IgD-negative memory B cell (primary cell): Measurements from ENCODE around the gene NAGLU. TPM values are rescaled to one million over a fixed set of nuclear protein-coding genes. Genes with fewer than 3 reads are reported as not detected.

Source experiments
- H3K27ac Mint-ChIP-seq, 3 donors: one replicate each; pipeline ENCODE4 v1.8.0; 2020 to 2022; ENCODE audit warnings: mild to moderate bottlenecking in 3 of 3, mixed read lengths in 3 of 3, moderate library complexity in 1 of 3
- H3K27me3 Mint-ChIP-seq: one replicate; pipeline ENCODE4 v1.8.0; 2021; ENCODE audit warnings: mixed read lengths
- H3K36me3 Mint-ChIP-seq: one replicate; pipeline ENCODE4 v1.8.0; 2020; ENCODE audit warnings: mild to moderate bottlenecking, mixed read lengths
- H3K4me1 Mint-ChIP-seq, 3 donors: one replicate each; pipeline ENCODE4 v1.8.0; 2020 to 2022; ENCODE audit warnings: mixed read lengths in 3 of 3, mild to moderate bottlenecking in 1 of 3
- H3K4me3 Mint-ChIP-seq, 4 donors: one replicate each; pipeline ENCODE4 v1.8.0; 2020 to 2022; ENCODE audit warnings: mild to moderate bottlenecking in 4 of 4, mixed read lengths in 4 of 4, moderate library complexity in 3 of 4
- H3K9me3 Mint-ChIP-seq, 3 donors: one replicate each; pipeline ENCODE4 v1.8.0; 2020 to 2021; ENCODE audit warnings: mixed read lengths in 3 of 3, mild to moderate bottlenecking in 1 of 3
- polyA plus RNA-seq: library from polyadenylated mRNA; unstranded; fragments of 300-500 nt; fragmentation: Illumina TruSeq; gene quantifications from one replicate; pipeline ENCODE4 v1.2.3, GENCODE V29; 2021

NAGLU gene
- polyA plus RNA-seq, 1 donor from 2014 or later: 14.4 TPM

DNA sequence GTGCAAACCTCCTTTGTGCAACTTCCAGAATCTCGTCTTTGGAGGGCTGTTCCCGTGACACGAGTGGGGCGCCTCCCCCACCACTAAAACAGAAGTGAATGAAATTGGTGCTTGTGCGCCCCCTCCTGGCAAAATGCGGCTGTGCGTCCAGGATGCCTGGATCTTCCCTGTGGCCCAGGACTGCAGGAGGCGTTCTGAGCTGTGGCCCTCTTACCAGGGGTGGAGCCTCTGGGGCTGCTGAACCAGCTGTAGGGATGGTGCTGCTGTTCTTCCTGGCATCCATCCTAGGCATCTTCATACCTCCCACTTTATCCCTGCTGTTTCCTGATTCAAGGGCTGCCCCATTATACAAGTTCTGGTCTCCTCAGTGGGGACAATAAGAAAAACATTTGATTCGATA is 18.5 kb upstream of the NAGLU start:
- peaks cover 3% of the 10 kb centered on the region for H3K36me3 Mint-ChIP-seq
- H3K9me3 Mint-ChIP-seq: no peaks in the 10 kb centered on the region
- no peak overlapping the region for H3K27ac Mint-ChIP-seq
- peaks cover 0 to 7% (median 2%) of the 10 kb centered on the region in 3 donors for H3K4me1 Mint-ChIP-seq
- H3K4me3 Mint-ChIP-seq: no peak overlapping the region
- no peaks in the 10 kb centered on the region for H3K27me3 Mint-ChIP-seq

DNA sequence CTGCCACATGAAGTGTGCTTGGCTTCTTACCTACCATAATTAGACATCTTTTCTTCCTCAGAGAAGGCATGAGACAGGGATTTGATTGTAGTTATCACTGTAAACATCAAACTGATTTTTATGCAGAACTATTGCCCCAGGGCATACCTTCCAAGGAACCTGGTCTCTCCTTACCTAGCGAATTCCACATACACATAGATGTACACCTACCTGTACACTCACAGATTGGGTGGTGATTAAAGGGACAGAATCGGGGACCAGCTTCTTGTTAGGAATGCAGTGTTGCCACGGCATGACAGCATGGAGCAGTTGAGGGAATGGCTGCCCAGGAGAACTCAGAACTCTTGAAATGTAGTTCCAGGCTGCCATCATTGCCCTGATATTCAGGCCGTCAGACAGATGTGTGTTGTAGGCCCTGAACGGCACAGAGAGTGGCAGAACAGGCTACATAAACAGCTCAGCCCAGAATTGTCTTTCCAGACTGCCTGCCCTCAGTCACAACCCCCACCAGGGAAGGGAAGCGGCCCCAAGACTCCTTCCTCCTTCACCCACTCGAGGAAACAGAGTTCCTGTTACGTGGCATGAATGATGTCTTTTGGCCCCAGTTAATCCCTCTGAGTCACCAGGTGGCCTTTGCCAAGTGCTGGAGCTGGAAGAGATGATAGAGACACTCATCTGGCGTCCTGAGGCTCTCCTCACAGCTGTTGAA is 17.8 kb upstream of the NAGLU start:
- no peak overlapping the region for H3K4me3 Mint-ChIP-seq
- H3K27ac Mint-ChIP-seq: no peak overlapping the region
- H3K36me3 Mint-ChIP-seq: peaks cover 2% of the 10 kb centered on the region
- H3K9me3 Mint-ChIP-seq: no peaks in the 10 kb centered on the region
- H3K4me1 Mint-ChIP-seq: peaks cover 0 to 7% (median 2%) of the 10 kb centered on the region in 3 donors
- H3K27me3 Mint-ChIP-seq: no peaks in the 10 kb centered on the region

DNA sequence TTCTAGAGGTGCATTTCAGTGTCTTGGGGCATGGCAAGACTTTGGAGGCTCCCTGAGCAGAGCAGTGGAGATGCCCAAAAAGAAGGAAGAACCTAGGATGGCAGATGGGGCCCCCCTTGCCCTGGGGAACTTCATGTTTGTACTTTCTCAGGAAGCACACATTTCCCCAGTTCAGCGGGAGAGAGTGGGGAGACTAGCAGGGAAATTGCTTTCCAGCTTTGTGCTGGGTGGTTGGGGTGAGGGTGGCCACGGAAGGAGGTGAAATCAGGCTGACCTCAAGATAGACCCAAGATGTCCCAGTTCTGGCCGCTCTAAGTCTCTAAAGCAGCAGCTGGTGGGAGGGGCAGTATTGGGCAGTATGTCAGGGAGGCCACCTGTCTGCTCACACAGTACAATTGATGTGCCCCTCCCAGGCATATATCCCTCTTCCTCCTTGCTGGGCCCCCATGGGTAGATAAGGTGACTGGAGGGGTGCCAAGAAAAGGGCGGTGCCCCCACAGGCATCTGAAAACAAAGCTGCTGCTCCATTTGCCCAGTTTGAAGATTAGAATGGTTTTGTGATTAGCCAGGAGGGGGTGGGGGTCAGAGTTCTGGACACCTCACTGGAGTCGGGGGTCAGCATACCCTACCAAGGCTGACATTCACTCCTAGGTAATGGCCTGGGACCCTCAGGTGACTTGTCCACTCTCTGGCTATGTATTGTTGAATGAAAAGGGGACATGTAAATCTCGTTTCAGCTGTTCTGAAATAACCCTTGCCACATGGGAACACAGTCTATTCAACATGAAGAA is 17.1 kb upstream of the NAGLU start:
- Mint-ChIP-seq H3K4me3 (no peak overlapping the region), H3K27ac (no peak overlapping the region), H3K9me3 (no peaks in the 10 kb centered on the region), H3K4me1 (peaks cover 0 to 7% (median 2%) of the 10 kb centered on the region in 3 donors), H3K27me3 (no peaks in the 10 kb centered on the region), H3K36me3 (peaks cover 1% of the 10 kb centered on the region)

DNA sequence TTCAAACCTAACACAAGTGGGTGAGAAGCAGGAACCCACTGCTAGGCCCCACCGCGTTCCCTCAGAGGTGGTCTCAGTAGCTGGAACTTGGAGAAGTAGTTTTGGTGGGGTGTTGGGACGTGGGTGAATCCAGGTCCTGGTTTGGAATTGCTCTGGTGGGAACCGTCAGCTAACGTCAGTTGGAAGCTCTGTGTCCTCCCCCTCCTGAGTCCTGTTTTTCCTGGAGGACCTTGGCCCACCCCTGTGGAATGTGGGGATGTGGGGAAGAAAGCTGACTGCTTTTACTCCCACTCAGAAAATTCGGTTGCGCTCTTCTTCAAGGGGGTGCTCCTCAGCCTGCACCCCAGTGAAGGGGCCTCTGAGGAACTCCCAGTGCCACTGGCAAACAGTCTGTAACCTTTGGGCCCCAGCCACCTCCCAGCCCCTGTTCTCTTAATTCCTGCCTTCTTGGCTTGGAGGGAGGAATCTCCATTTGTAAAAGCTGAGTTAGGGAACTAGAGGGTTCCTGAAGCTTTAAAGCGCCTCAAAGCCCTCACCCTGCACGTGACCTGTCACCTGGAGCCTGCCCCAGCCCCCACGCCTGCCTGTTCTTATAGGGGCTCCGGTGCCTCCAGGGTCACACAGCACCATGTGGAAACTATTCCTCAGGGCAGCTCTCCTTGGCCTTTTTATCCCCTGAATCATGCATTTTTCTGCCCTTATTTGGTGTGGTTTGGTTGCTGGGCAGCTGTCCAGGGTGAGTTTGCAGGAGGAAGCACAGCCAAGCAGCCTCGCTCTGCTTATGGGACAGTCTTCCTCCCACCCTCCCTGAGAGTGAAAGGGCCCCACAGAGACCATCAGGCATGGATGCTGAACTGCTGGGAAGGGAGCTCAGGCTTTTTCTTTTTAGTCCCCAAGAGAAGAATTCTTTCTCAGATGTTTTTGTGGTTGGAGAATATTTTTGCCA is 16.2 kb upstream of the NAGLU start:
- H3K36me3 Mint-ChIP-seq: peaks cover 1% of the 10 kb centered on the region
- no peak overlapping the region for H3K4me3 Mint-ChIP-seq
- no peaks in the 10 kb centered on the region for H3K9me3 Mint-ChIP-seq
- H3K4me1 Mint-ChIP-seq: peaks cover 0 to 9% (median 4%) of the 10 kb centered on the region in 3 donors
- no peak overlapping the region for H3K27ac Mint-ChIP-seq
- no peaks in the 10 kb centered on the region for H3K27me3 Mint-ChIP-seq

DNA sequence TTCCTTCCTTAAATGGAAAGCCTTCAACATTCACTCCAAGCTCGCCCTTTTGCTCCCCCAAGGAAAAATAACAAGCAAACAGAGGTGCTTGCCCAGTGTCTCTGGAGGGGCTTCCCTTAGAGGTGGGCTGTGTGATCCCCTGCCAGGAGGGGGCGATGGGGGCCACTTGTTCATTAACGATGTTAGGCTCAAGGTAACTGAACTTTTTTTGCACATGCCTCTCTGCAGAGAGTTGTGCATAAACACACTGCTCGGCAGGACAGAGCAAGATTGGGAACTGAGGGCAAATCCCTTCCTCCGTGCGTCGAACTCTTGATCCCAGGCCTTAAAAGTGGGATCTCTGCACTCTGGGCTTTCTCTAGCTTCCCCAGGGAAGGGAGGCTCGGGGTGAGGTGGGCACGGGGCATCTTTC is 15.5 kb upstream of the NAGLU start:
- no peak overlapping the region for H3K27ac Mint-ChIP-seq

DNA sequence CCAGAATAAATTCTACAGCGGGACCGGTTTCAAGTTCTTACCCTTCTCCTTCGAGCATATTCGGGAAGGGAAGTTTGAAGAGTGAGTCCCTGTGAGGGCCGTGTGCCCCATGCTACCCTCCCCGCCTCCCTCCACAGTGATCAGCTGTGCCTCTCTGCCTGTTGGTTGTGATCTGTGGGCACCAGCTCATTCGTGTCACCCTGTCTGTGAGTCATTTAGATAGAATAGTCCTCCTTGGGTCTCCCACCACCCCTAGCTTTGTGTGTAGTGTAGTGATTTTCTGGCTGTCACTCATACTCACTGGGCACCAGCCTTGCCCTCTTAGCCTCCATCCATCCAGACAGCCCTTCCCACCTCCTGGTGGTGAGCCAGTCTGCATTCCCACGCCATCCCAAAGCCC is 15.0 kb upstream of the NAGLU start:
- Mint-ChIP-seq H3K27me3 (no peaks in the 10 kb centered on the region), H3K27ac (no peak overlapping the region), H3K9me3 (no peaks in the 10 kb centered on the region), H3K36me3 (peaks cover 1% of the 10 kb centered on the region), H3K4me3 (no peak overlapping the region), H3K4me1 (peaks cover 4 to 9% (median 5%) of the 10 kb centered on the region in 3 donors)

More for the DNA sequence above, 15.5 kb upstream of the NAGLU start:
- no peaks in the 10 kb centered on the region for H3K27me3 Mint-ChIP-seq
- H3K9me3 Mint-ChIP-seq: no peaks in the 10 kb centered on the region
- peaks cover 1% of the 10 kb centered on the region for H3K36me3 Mint-ChIP-seq
- peaks cover 4 to 9% (median 5%) of the 10 kb centered on the region in 3 donors for H3K4me1 Mint-ChIP-seq
- no peak overlapping the region for H3K4me3 Mint-ChIP-seq

DNA sequence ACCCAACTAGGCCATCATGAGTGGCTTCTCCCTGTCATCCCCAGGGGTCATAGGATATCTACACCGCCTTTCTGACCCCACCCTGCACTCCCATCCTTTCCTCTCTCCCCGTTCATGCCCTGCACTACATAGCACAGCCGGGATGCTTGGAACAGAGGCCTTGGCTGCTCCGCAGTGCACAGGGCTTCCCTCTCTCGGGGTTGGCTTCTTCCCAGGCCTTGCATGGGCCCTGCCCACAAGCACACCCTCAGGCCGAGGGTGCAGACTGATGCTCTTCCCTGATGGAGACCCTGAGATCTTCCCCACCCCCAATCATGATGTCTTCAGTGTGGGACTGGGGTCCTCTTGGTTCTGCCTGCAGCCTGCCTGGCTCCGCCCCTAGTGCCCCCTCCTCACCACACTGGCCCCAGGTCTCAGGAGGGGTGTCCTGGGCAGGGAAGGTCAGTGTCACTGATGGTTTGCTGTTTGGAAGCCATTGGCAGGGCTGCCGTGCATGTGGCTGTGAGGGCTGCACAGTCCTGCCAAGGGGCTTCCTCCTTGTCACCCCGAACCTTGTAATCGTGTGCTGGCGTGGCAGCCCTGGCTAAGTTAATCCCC is 14.3 kb upstream of the NAGLU start:
- H3K27me3 Mint-ChIP-seq: no peaks in the 10 kb centered on the region
- H3K36me3 Mint-ChIP-seq: peaks cover 1% of the 10 kb centered on the region
- H3K4me1 Mint-ChIP-seq: peaks cover 4 to 9% (median 5%) of the 10 kb centered on the region in 3 donors
- no peaks in the 10 kb centered on the region for H3K9me3 Mint-ChIP-seq
- no peak overlapping the region for H3K27ac Mint-ChIP-seq
- H3K4me3 Mint-ChIP-seq: no peak overlapping the region

DNA sequence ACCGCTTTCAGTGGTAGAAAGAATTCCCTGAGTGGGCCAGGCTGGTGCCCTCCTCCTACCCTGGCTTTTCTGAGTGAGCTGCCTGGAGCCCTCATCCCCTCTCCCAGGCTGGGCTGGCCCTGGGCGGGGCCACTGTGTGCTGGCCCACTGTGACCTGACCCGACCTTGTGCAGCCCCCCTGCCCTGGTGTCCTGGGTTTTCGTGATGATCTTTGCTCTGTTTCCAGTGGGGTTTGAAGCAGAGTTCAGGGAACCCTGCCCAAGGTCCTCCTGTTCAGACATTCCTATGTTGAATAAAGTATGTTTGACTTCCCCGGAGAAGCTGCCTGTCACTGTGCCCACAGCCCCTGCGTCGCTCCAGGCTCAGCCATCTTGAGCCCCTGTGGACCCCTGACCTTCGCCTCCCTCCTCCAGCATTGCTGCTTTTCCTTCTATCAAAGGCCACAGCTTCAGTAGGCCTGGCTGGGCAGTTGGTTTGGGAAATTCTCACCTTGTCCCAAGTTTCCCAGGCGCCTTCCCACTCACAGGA is 13.7 kb upstream of the NAGLU start:
- no peak overlapping the region for H3K27ac Mint-ChIP-seq
- peaks cover 1% of the 10 kb centered on the region for H3K36me3 Mint-ChIP-seq
- no peaks in the 10 kb centered on the region for H3K9me3 Mint-ChIP-seq
- peaks cover 5 to 9% (median 5%) of the 10 kb centered on the region in 3 donors for H3K4me1 Mint-ChIP-seq
- H3K4me3 Mint-ChIP-seq: no peak overlapping the region
- peaks cover 1% of the 10 kb centered on the region for H3K27me3 Mint-ChIP-seq

DNA sequence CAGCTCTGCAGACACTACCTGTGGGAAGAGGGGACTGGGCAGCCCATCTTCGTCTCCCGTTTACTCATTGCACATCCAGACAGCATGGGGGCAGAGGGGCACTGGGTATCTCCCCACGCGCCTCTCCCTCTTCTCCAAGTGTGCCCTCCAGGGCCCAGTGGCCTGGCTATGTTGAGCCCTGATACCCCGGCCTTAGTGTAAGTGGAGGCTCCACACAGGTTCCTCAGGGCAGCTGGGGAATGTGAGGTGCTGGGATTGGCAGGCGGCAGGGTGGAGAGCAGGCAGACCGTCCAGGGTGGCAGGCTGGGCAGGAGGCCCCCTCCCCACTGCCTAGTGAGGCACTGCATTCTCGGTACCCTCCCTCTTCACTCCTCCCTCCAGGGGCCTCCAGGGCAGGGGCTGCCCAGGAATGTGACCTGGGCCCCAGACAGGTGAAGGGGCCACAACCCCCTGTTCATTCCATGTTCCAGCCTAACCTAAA is 13.2 kb upstream of the NAGLU start:
- Mint-ChIP-seq H3K4me3 (no peak overlapping the region), H3K27me3 (peaks cover 2% of the 10 kb centered on the region), H3K36me3 (peaks cover 1% of the 10 kb centered on the region), H3K9me3 (no peaks in the 10 kb centered on the region), H3K27ac (no peak overlapping the region), H3K4me1 (peaks cover 5% of the 10 kb centered on the region in 3 donors)

DNA sequence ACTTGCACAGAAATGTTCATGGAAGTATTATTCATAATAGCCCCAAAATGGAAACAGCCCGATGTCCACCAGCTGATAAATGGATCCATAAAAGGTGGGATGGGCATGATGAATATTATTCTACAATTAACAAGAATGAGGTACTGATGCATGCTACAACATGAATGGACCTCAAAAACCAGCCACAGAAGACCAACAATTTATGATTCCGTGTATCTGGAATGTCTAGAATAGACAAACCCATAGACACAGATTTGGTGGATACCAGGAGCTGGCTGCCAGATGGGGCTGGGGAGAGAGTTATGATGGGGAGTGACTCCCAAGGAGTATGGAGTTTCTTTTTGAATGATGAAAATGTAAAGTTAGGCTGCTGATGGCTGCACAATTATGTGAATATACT is 10.8 kb upstream of the NAGLU start:
- Mint-ChIP-seq H3K27me3 (peaks cover 2% of the 10 kb centered on the region), H3K4me3 (no peak overlapping the region), H3K9me3 (no peaks in the 10 kb centered on the region), H3K4me1 (peaks cover 8 to 10% (median 9%) of the 10 kb centered on the region in 3 donors), H3K36me3 (peaks cover 1% of the 10 kb centered on the region), H3K27ac (peak overlapping the region in 1 of 3 donors; percentile 28)

DNA sequence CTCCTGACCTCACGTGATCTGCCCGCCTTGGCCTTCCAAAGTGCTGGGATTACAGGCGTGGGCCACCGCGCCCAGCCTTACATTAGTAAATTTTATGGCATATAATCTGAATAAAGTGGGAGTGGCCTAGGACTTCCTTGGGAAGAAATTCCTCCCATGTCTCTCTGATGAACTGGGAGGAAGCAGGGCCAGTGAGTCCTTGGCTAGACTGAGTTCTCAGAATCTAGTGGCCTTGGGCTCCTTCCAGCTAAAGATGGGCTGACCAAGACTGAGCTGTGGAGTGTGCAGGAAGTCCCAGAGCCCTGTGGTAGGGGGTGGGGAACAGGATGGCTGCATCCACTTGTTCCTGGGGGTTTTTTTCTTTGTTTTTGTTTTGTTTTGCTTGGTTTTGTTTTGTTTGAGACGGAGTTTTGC is 10.0 kb upstream of the NAGLU start:
- H3K27ac Mint-ChIP-seq: no peak overlapping the region
- H3K36me3 Mint-ChIP-seq: peaks cover 1% of the 10 kb centered on the region
- H3K9me3 Mint-ChIP-seq: no peaks in the 10 kb centered on the region
- peaks cover 2% of the 10 kb centered on the region for H3K27me3 Mint-ChIP-seq
- peaks cover 12 to 17% (median 14%) of the 10 kb centered on the region in 3 donors for H3K4me1 Mint-ChIP-seq
- no peak overlapping the region for H3K4me3 Mint-ChIP-seq

DNA sequence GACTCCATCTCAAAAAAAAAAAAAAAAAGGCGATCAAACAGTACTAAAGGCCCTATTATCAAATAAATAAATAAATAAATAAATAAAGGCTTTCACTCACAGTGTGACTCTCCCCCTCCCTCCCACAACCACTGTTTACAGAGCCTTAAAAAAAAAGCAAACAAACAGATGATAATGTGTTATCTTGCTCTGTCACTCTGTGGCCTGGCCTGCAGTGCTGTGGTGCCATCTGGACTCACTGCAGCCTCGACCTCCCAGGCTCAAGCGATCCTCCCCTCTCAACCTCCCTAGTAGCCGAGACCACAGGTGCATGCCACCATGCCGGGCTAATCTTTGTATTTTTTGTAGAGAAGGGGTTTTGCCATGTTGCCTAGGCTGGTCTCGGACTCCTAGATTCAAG is 8.1 kb upstream of the NAGLU start:
- Mint-ChIP-seq H3K4me3 (no peak overlapping the region), H3K4me1 (peaks cover 19 to 23% (median 19%) of the 10 kb centered on the region in 3 donors), H3K9me3 (no peaks in the 10 kb centered on the region), H3K27ac (no peak overlapping the region), H3K36me3 (peaks cover 1% of the 10 kb centered on the region), H3K27me3 (peaks cover 2% of the 10 kb centered on the region)

DNA sequence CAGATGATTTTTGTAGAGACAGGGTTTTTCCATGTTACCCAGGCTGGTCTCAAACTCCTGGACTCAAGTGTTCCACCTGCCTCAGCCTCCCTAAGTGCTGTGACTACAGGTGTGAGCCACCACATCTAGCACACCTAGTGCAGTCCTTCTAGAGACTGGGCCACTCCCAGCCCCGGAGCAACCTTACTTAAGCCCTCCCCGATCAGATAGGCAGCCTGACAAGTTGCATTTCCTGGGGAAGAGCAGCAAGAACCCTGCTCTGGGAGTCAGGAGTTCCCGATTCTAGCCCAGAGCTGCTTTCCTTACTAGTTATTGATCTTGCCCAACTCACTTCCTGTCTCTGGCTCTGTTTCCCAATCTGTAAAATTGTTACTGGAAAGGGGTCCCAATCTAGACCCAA is 7.0 kb upstream of the NAGLU start:
- peaks cover 2% of the 10 kb centered on the region for H3K27me3 Mint-ChIP-seq
- peaks cover 19 to 24% (median 19%) of the 10 kb centered on the region in 3 donors for H3K4me1 Mint-ChIP-seq
- no peak overlapping the region for H3K27ac Mint-ChIP-seq
- no peak overlapping the region for H3K4me3 Mint-ChIP-seq
- no peaks in the 10 kb centered on the region for H3K9me3 Mint-ChIP-seq
- no peaks in the 10 kb centered on the region for H3K36me3 Mint-ChIP-seq

DNA sequence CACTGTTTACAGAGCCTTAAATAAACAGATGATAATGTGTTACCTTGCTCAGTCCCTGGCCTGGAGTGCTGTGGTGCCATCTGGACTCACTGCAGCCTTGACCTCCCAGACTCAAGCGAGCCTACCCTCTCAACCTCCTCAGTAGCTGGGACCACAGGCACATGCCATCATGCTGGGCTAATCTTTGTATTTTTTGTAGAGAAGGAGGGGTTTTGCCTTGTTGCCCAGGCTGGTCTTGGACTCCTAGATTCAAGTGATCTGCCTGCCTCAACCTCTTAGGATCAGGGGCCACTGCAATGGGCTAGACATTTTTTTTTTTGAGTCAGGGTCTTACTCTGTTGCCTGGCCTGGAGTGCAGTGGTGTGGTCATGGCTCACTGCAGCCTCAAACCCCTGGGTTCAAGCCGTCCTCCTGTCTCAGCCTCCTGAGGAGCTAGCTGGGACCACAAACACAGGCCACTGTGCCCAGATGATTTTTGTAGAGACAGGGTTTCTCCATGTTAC is 5.0 kb upstream of the NAGLU start:
- H3K9me3 Mint-ChIP-seq: no peaks in the 10 kb centered on the region
- H3K36me3 Mint-ChIP-seq: no peaks in the 10 kb centered on the region
- H3K27ac Mint-ChIP-seq: peak overlapping the region in 2 of 3 donors; percentile 15 to 77
- H3K27me3 Mint-ChIP-seq: peaks cover 2% of the 10 kb centered on the region
- peak overlapping the region; percentile 67 to 86 (median 82) for H3K4me3 Mint-ChIP-seq
- peaks cover 21 to 29% (median 25%) of the 10 kb centered on the region in 3 donors for H3K4me1 Mint-ChIP-seq
